ENCODE data around the gene UQCRC1.
A peak's percentile ranks its signal among the peaks of the same experiment; 100 is the strongest.

Gene UQCRC1

GRCh38 chr3:48609088-48610005 lies at the start of gene UQCRC1:
UQCRC1 (minus strand) TSS chr3:48609646; CDS start chr3:48609620, 26 bp downstream.
- peaks cover 35% of the 10 kb centered on the region for H3K36me3 ChIP-seq (ENCODE audit: control insufficient read depth, insufficient read depth, low read length)
- no peaks in the 10 kb centered on the region for H3K9me3 ChIP-seq (ENCODE audit: control insufficient read depth, insufficient read depth, low read length)
- H3K27me3 ChIP-seq (ENCODE audit: control insufficient read depth, insufficient read depth, low read length), result no peaks in the 10 kb centered on the region
- H3K27ac ChIP-seq (ENCODE audit: low read depth, low read length), result peak within 1 kb of the TSS; percentile 89
- H3K9ac ChIP-seq (ENCODE audit: low read depth, low read length), result peak within 1 kb of the TSS; percentile 86
- H3K4me1 ChIP-seq (ENCODE audit: control insufficient read depth, insufficient read depth, low read length), result peaks cover 10% of the 10 kb centered on the region
- H3K4me3 ChIP-seq (ENCODE audit: low read depth, low read length), result peak within 1 kb of the TSS; percentile 91

GRCh38 chr3:48656841-48657281 lies 47.4 kb upstream of the UQCRC1 start:
- H3K27ac ChIP-seq (ENCODE audit: low read depth, low read length), result peak overlapping the region; percentile 38
- H3K27me3 ChIP-seq (ENCODE audit: control insufficient read depth, insufficient read depth, low read length), result no peaks in the 10 kb centered on the region
- peaks cover 4% of the 10 kb centered on the region; the same call in 1 of the 2 replicates for H3K4me1 ChIP-seq (ENCODE audit: control insufficient read depth, insufficient read depth, low read length)
- no peaks in the 10 kb centered on the region for H3K9me3 ChIP-seq (ENCODE audit: control insufficient read depth, insufficient read depth, low read length)
- H3K4me3 ChIP-seq (ENCODE audit: low read depth, low read length), result peak overlapping the region; percentile 58; the same call in 1 of the 2 replicates
- H3K9ac ChIP-seq (ENCODE audit: low read depth, low read length), result no peak overlapping the region; the same call in 1 of the 2 replicates
- H3K36me3 ChIP-seq (ENCODE audit: control insufficient read depth, insufficient read depth, low read length), result peaks cover 48% of the 10 kb centered on the region

- Histone ChIP-seq H3K4me1 (ENCODE audit: control insufficient read depth, insufficient read depth, low read length) (peaks cover 4% of the 10 kb centered on the region; the same call in 1 of the 2 replicates), H3K27ac (ENCODE audit: low read depth, low read length) (peak overlapping the region; percentile 38), H3K4me3 (ENCODE audit: low read depth, low read length) (peak overlapping the region; percentile 58; the same call in 1 of the 2 replicates), H3K9me3 (ENCODE audit: control insufficient read depth, insufficient read depth, low read length) (no peaks in the 10 kb centered on the region), H3K27me3 (ENCODE audit: control insufficient read depth, insufficient read depth, low read length) (no peaks in the 10 kb centered on the region), H3K9ac (ENCODE audit: low read depth, low read length) (peak overlapping the region; percentile 19; the same call in 1 of the 2 replicates), H3K36me3 (ENCODE audit: control insufficient read depth, insufficient read depth, low read length) (peaks cover 49% of the 10 kb centered on the region)
These were observed 46.8 kb upstream of the UQCRC1 start for GRCh38 chr3:48656061-48656840.

- no peaks in the 10 kb centered on the region for H3K9me3 ChIP-seq (ENCODE audit: control insufficient read depth, insufficient read depth, low read length)
- peaks cover 53% of the 10 kb centered on the region for H3K36me3 ChIP-seq (ENCODE audit: control insufficient read depth, insufficient read depth, low read length)
- peaks cover 4% of the 10 kb centered on the region; the same call in 1 of the 2 replicates for H3K4me1 ChIP-seq (ENCODE audit: control insufficient read depth, insufficient read depth, low read length)
- no peaks in the 10 kb centered on the region for H3K27me3 ChIP-seq (ENCODE audit: control insufficient read depth, insufficient read depth, low read length)
- H3K4me3 ChIP-seq (ENCODE audit: low read depth, low read length), result peak overlapping the region; percentile 58
- H3K27ac ChIP-seq (ENCODE audit: low read depth, low read length), result no peak overlapping the region
- H3K9ac ChIP-seq (ENCODE audit: low read depth, low read length), result no peak overlapping the region
These were observed 46.2 kb upstream of the UQCRC1 start for GRCh38 chr3:48655606-48656005.

- H3K4me1 ChIP-seq (ENCODE audit: control insufficient read depth, insufficient read depth, low read length), result peaks cover 4% of the 10 kb centered on the region; the same call in 1 of the 2 replicates
- H3K27ac ChIP-seq (ENCODE audit: low read depth, low read length), result no peak overlapping the region
- peaks cover 52% of the 10 kb centered on the region for H3K36me3 ChIP-seq (ENCODE audit: control insufficient read depth, insufficient read depth, low read length)
- no peaks in the 10 kb centered on the region for H3K27me3 ChIP-seq (ENCODE audit: control insufficient read depth, insufficient read depth, low read length)
- no peaks in the 10 kb centered on the region for H3K9me3 ChIP-seq (ENCODE audit: control insufficient read depth, insufficient read depth, low read length)
- no peak overlapping the region for H3K9ac ChIP-seq (ENCODE audit: low read depth, low read length)
- H3K4me3 ChIP-seq (ENCODE audit: low read depth, low read length), result peak overlapping the region; percentile 44; the same call in 1 of the 2 replicates
These were observed 45.6 kb upstream of the UQCRC1 start for GRCh38 chr3:48655063-48655462.

- Histone ChIP-seq H3K9me3 (ENCODE audit: control insufficient read depth, insufficient read depth, low read length) (no peaks in the 10 kb centered on the region), H3K4me3 (ENCODE audit: low read depth, low read length) (no peak overlapping the region), H3K4me1 (ENCODE audit: control insufficient read depth, insufficient read depth, low read length) (peaks cover 4% of the 10 kb centered on the region; the same call in 1 of the 2 replicates), H3K27ac (ENCODE audit: low read depth, low read length) (no peak overlapping the region), H3K9ac (ENCODE audit: low read depth, low read length) (no peak overlapping the region), H3K36me3 (ENCODE audit: control insufficient read depth, insufficient read depth, low read length) (peaks cover 52% of the 10 kb centered on the region), H3K27me3 (ENCODE audit: control insufficient read depth, insufficient read depth, low read length) (no peaks in the 10 kb centered on the region)
These were observed 43.7 kb upstream of the UQCRC1 start for GRCh38 chr3:48652923-48653715.

- Histone ChIP-seq H3K4me1 (ENCODE audit: control insufficient read depth, insufficient read depth, low read length) (peaks cover 3% of the 10 kb centered on the region; the same call in 1 of the 2 replicates), H3K27me3 (ENCODE audit: control insufficient read depth, insufficient read depth, low read length) (no peaks in the 10 kb centered on the region), H3K9ac (ENCODE audit: low read depth, low read length) (no peak overlapping the region), H3K4me3 (ENCODE audit: low read depth, low read length) (no peak overlapping the region), H3K27ac (ENCODE audit: low read depth, low read length) (no peak overlapping the region), H3K9me3 (ENCODE audit: control insufficient read depth, insufficient read depth, low read length) (no peaks in the 10 kb centered on the region), H3K36me3 (ENCODE audit: control insufficient read depth, insufficient read depth, low read length) (peaks cover 56% of the 10 kb centered on the region)
These were observed 42.3 kb upstream of the UQCRC1 start for GRCh38 chr3:48651771-48652170.

GRCh38 chr3:48650723-48651122 lies 41.3 kb upstream of the UQCRC1 start:
- Histone ChIP-seq H3K27me3 (ENCODE audit: control insufficient read depth, insufficient read depth, low read length) (no peaks in the 10 kb centered on the region), H3K4me3 (ENCODE audit: low read depth, low read length) (no peak overlapping the region), H3K4me1 (ENCODE audit: control insufficient read depth, insufficient read depth, low read length) (no peaks in the 10 kb centered on the region), H3K36me3 (ENCODE audit: control insufficient read depth, insufficient read depth, low read length) (peaks cover 66% of the 10 kb centered on the region), H3K27ac (ENCODE audit: low read depth, low read length) (no peak overlapping the region), H3K9ac (ENCODE audit: low read depth, low read length) (no peak overlapping the region), H3K9me3 (ENCODE audit: control insufficient read depth, insufficient read depth, low read length) (no peaks in the 10 kb centered on the region)

GRCh38 chr3:48648188-48648850 lies 38.9 kb upstream of the UQCRC1 start:
- H3K36me3 ChIP-seq (ENCODE audit: control insufficient read depth, insufficient read depth, low read length), result peaks cover 79% of the 10 kb centered on the region
- no peaks in the 10 kb centered on the region for H3K27me3 ChIP-seq (ENCODE audit: control insufficient read depth, insufficient read depth, low read length)
- no peaks in the 10 kb centered on the region for H3K9me3 ChIP-seq (ENCODE audit: control insufficient read depth, insufficient read depth, low read length)
- H3K9ac ChIP-seq (ENCODE audit: low read depth, low read length), result no peak overlapping the region
- no peaks in the 10 kb centered on the region for H3K4me1 ChIP-seq (ENCODE audit: control insufficient read depth, insufficient read depth, low read length)
- no peak overlapping the region for H3K4me3 ChIP-seq (ENCODE audit: low read depth, low read length)
- no peak overlapping the region for H3K27ac ChIP-seq (ENCODE audit: low read depth, low read length)

- Histone ChIP-seq H3K27ac (ENCODE audit: low read depth, low read length) (no peak overlapping the region), H3K4me3 (ENCODE audit: low read depth, low read length) (no peak overlapping the region), H3K36me3 (ENCODE audit: control insufficient read depth, insufficient read depth, low read length) (peaks cover 79% of the 10 kb centered on the region), H3K27me3 (ENCODE audit: control insufficient read depth, insufficient read depth, low read length) (no peaks in the 10 kb centered on the region), H3K9ac (ENCODE audit: low read depth, low read length) (no peak overlapping the region), H3K9me3 (ENCODE audit: control insufficient read depth, insufficient read depth, low read length) (no peaks in the 10 kb centered on the region), H3K4me1 (ENCODE audit: control insufficient read depth, insufficient read depth, low read length) (no peaks in the 10 kb centered on the region)
These were observed 38.3 kb upstream of the UQCRC1 start for GRCh38 chr3:48647714-48648113.
